ENCODE results near the gene LRFN2.

DNA sequence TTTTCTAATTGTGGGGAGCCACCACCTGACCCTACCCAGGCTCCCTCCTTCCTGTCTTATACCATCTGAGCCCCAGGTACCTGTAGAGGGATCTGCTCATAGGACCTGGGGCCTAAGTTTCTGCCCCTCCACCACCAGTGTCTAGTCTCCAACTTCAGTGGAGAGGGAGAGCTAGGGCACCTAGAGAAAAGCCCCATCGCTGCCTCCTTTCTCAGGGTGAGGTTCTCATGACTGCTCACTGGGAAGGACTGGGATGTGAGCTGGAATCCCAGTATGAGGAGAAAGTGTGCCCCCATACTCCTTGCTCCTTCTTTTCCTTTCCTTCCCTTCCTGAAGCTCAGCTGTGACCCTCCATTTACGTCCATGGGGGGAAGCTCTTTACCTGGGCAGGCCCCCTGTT, 231.6 kb downstream of the LRFN2 start:
- no peak for TF ChIP-seq POLR2A (IDR thresholded peaks at IDR 0.05)
- TF ChIP-seq CTCF (IDR thresholded peaks at IDR 0.05), result no peak

Measured in prostate gland (tissue), 2 donors.